Measurements from ENCODE around the gene ZBTB43.

GRCh38 chr9:126861707-126862103 lies 56.9 kb downstream of the ZBTB43 start:
- TF ChIP-seq CTCF (IDR thresholded peaks at IDR 0.05) (no peak), POLR2A (IDR thresholded peaks at IDR 0.05) (no peak)

All from uterus (tissue), 2 donors.